Central memory CD8-positive, alpha-beta T cell (primary cell): ENCODE measurements around the gene FOXN3.

Experiments used
- ATAC-seq: fragments of 150-1000 bp; cut with Tn5 transposase; replicated peaks from 2 replicates; pipeline ENCODE4 v1.10.0; 2022; ENCODE audit warnings: mild to moderate bottlenecking, moderate FRiP score, moderate number of reproducible peaks; ENCODE audit not compliant: poor library complexity, severe bottlenecking; ENCODE audit errors: extremely low read depth
- DNase-seq, 2 donors: peaks; one replicate each; pipeline ENCODE4 v3.0.0; 2021; ENCODE audit warnings: low spot score in 2 of 2
- H3K27ac Mint-ChIP-seq: one replicate; pipeline ENCODE4 v1.8.0; 2022; ENCODE audit warnings: low read depth, mild to moderate bottlenecking, moderate library complexity, mixed read lengths
- H3K27me3 Mint-ChIP-seq: one replicate; pipeline ENCODE4 v1.8.0; 2022; ENCODE audit warnings: mixed read lengths
- H3K36me3 Mint-ChIP-seq: one replicate; pipeline ENCODE4 v1.8.0; 2022; ENCODE audit warnings: mild to moderate bottlenecking, moderate library complexity, mixed read lengths; ENCODE audit not compliant: insufficient read depth
- H3K4me1 Mint-ChIP-seq: one replicate; pipeline ENCODE4 v1.8.0; 2022; ENCODE audit warnings: mixed read lengths
- H3K4me3 Mint-ChIP-seq: one replicate; pipeline ENCODE4 v1.8.0; 2022; ENCODE audit warnings: mild to moderate bottlenecking, moderate library complexity, mixed read lengths
- H3K9me3 Mint-ChIP-seq: one replicate; pipeline ENCODE4 v1.8.0; 2022; ENCODE audit warnings: mixed read lengths

Gene FOXN3

GRCh38 chr14:89399594-89400068, 17.4 kb downstream of the FOXN3 start:
- Mint-ChIP-seq H3K4me3 (no peak overlapping the region), H3K4me1 (peaks cover 77% of the 10 kb centered on the region), H3K36me3 (peaks cover 12% of the 10 kb centered on the region), H3K9me3 (no peaks in the 10 kb centered on the region), H3K27me3 (no peaks in the 10 kb centered on the region), H3K27ac (no peak overlapping the region)
- DNase-seq (no peak), ATAC-seq (no peak)

GRCh38 chr14:89399157-89399556, 17.9 kb downstream of the FOXN3 start:
- H3K27me3 Mint-ChIP-seq: no peaks in the 10 kb centered on the region
- no peaks in the 10 kb centered on the region for H3K9me3 Mint-ChIP-seq
- H3K4me1 Mint-ChIP-seq: peaks cover 81% of the 10 kb centered on the region
- no peak overlapping the region for H3K27ac Mint-ChIP-seq
- H3K36me3 Mint-ChIP-seq: peaks cover 12% of the 10 kb centered on the region
- H3K4me3 Mint-ChIP-seq: no peak overlapping the region
- ATAC-seq: no peak
- DNase-seq: no peak

GRCh38 chr14:89397569-89398230, 19.3 kb downstream of the FOXN3 start:
- no peaks in the 10 kb centered on the region for H3K27me3 Mint-ChIP-seq
- H3K4me1 Mint-ChIP-seq: peaks cover 79% of the 10 kb centered on the region
- peaks cover 11% of the 10 kb centered on the region for H3K36me3 Mint-ChIP-seq
- peak overlapping the region; percentile 45 for H3K27ac Mint-ChIP-seq
- no peaks in the 10 kb centered on the region for H3K9me3 Mint-ChIP-seq
- ATAC-seq (no peak), DNase-seq (no peak)
- no peak overlapping the region for H3K4me3 Mint-ChIP-seq

- peaks cover 65% of the 10 kb centered on the region for H3K4me1 Mint-ChIP-seq
- no peak for ATAC-seq
- no peaks in the 10 kb centered on the region for H3K27me3 Mint-ChIP-seq
- DNase-seq: no peak
- no peak overlapping the region for H3K27ac Mint-ChIP-seq
- peaks cover 9% of the 10 kb centered on the region for H3K36me3 Mint-ChIP-seq
- H3K9me3 Mint-ChIP-seq: no peaks in the 10 kb centered on the region
- no peak overlapping the region for H3K4me3 Mint-ChIP-seq
These were observed 22.1 kb downstream of the FOXN3 start for GRCh38 chr14:89394972-89395371.

GRCh38 chr14:89393222-89393745, 23.7 kb downstream of the FOXN3 start:
- H3K27me3 Mint-ChIP-seq: no peaks in the 10 kb centered on the region
- no peak overlapping the region for H3K4me3 Mint-ChIP-seq
- H3K9me3 Mint-ChIP-seq: no peaks in the 10 kb centered on the region
- H3K36me3 Mint-ChIP-seq: peaks cover 5% of the 10 kb centered on the region
- ATAC-seq: no peak
- DNase-seq: no peak
- H3K27ac Mint-ChIP-seq: peak overlapping the region; percentile 20
- peaks cover 65% of the 10 kb centered on the region for H3K4me1 Mint-ChIP-seq

GRCh38 chr14:89392181-89392580, 24.9 kb downstream of the FOXN3 start:
- H3K27ac Mint-ChIP-seq: no peak overlapping the region
- H3K9me3 Mint-ChIP-seq: no peaks in the 10 kb centered on the region
- H3K4me3 Mint-ChIP-seq: no peak overlapping the region
- no peak for DNase-seq
- peaks cover 66% of the 10 kb centered on the region for H3K4me1 Mint-ChIP-seq
- H3K27me3 Mint-ChIP-seq: no peaks in the 10 kb centered on the region
- H3K36me3 Mint-ChIP-seq: peaks cover 3% of the 10 kb centered on the region
- no peak for ATAC-seq

- no peaks in the 10 kb centered on the region for H3K27me3 Mint-ChIP-seq
- DNase-seq (no peak), ATAC-seq (no peak)
- no peak overlapping the region for H3K4me3 Mint-ChIP-seq
- H3K27ac Mint-ChIP-seq: no peak overlapping the region
- peaks cover 3% of the 10 kb centered on the region for H3K36me3 Mint-ChIP-seq
- no peaks in the 10 kb centered on the region for H3K9me3 Mint-ChIP-seq
- H3K4me1 Mint-ChIP-seq: peaks cover 72% of the 10 kb centered on the region
These were observed 25.5 kb downstream of the FOXN3 start for GRCh38 chr14:89391556-89391955.

GRCh38 chr14:89391123-89391522, 25.9 kb downstream of the FOXN3 start:
- Mint-ChIP-seq H3K27me3 (no peaks in the 10 kb centered on the region), H3K4me1 (peaks cover 75% of the 10 kb centered on the region), H3K27ac (no peak overlapping the region), H3K9me3 (no peaks in the 10 kb centered on the region), H3K4me3 (no peak overlapping the region), H3K36me3 (peaks cover 3% of the 10 kb centered on the region)
- no peak for ATAC-seq
- DNase-seq: no peak

- Mint-ChIP-seq H3K4me3 (no peak overlapping the region), H3K9me3 (no peaks in the 10 kb centered on the region), H3K36me3 (peaks cover 3% of the 10 kb centered on the region), H3K27ac (peak overlapping the region; percentile 75), H3K27me3 (no peaks in the 10 kb centered on the region), H3K4me1 (peaks cover 72% of the 10 kb centered on the region)
- DNase-seq: no peak
- no peak for ATAC-seq
These were observed 28.2 kb downstream of the FOXN3 start for GRCh38 chr14:89388853-89389252.

GRCh38 chr14:89387922-89388685, 28.9 kb downstream of the FOXN3 start:
- H3K4me3 Mint-ChIP-seq: no peak overlapping the region
- no peaks in the 10 kb centered on the region for H3K27me3 Mint-ChIP-seq
- H3K36me3 Mint-ChIP-seq: peaks cover 3% of the 10 kb centered on the region
- DNase-seq (no peak), ATAC-seq (no peak)
- H3K4me1 Mint-ChIP-seq: peaks cover 72% of the 10 kb centered on the region
- H3K9me3 Mint-ChIP-seq: no peaks in the 10 kb centered on the region
- peak overlapping the region; percentile 75 for H3K27ac Mint-ChIP-seq

- Mint-ChIP-seq H3K9me3 (no peaks in the 10 kb centered on the region), H3K27ac (no peak overlapping the region), H3K4me1 (peaks cover 74% of the 10 kb centered on the region), H3K36me3 (peaks cover 6% of the 10 kb centered on the region), H3K27me3 (no peaks in the 10 kb centered on the region), H3K4me3 (no peak overlapping the region)
- ATAC-seq (peak; percentile 8), DNase-seq (no peak)
These were observed 30.7 kb downstream of the FOXN3 start for GRCh38 chr14:89386212-89386886.

GRCh38 chr14:89384636-89385035, 32.4 kb downstream of the FOXN3 start:
- Mint-ChIP-seq H3K4me3 (no peak overlapping the region), H3K36me3 (peaks cover 5% of the 10 kb centered on the region), H3K9me3 (no peaks in the 10 kb centered on the region), H3K27me3 (no peaks in the 10 kb centered on the region), H3K4me1 (peaks cover 74% of the 10 kb centered on the region), H3K27ac (no peak overlapping the region)
- no peak for ATAC-seq
- DNase-seq: no peak
